HFFc6 (cell line): Measurements from ENCODE around the gene ROCK2. TPM values are rescaled to one million over a fixed set of nuclear protein-coding genes. Genes with fewer than 3 reads are reported as not detected.
"Not testable (repeated sequence)": the region's sequence is repeated elsewhere in the genome, so short reads cannot be mapped to it uniquely, and the experiment has no call there.

ENCODE experiments used
- DNase-seq: peaks from one replicate; pipeline ENCODE4 v3.0.0-alpha.2; 2018
- H3K27ac Mint-ChIP-seq: 2 replicates; pipeline ENCODE4 v1.8.0; 2020; ENCODE audit warnings: mild to moderate bottlenecking, mixed read lengths
- H3K27me3 Mint-ChIP-seq: 2 replicates; pipeline ENCODE4 v1.8.0; 2021; ENCODE audit warnings: mild to moderate bottlenecking, moderate library complexity, mixed read lengths; ENCODE audit not compliant: insufficient read depth
- H3K36me3 Mint-ChIP-seq: 2 replicates; pipeline ENCODE4 v1.8.0; 2021; ENCODE audit warnings: low read depth, mixed read lengths
- H3K4me1 Mint-ChIP-seq: 2 replicates; pipeline ENCODE4 v1.8.0; 2020; ENCODE audit warnings: low read depth, mixed read lengths
- H3K4me3 Mint-ChIP-seq: 2 replicates; pipeline ENCODE4 v1.8.0; 2020; ENCODE audit warnings: mild to moderate bottlenecking, moderate library complexity, mixed read lengths
- H3K9me3 Mint-ChIP-seq: 2 replicates; pipeline ENCODE4 v1.8.0; 2020; ENCODE audit warnings: mild to moderate bottlenecking, mixed read lengths
- CTCF ChIP-seq: fragments of 200-600 bp; sonication (generic); IDR thresholded peaks from 2 replicates; pipeline ENCODE4 v1.5.0; 2021; ENCODE audit warnings: antibody characterized with exemption, mild to moderate bottlenecking
- total RNA-seq, 6 experiments: library from RNA; stranded (reverse); fragmentation: NEBNext Ultra II Directional; extraction: Animal tissue kit (Norgen Biotek cat#: 25700); gene quantifications; 2 replicates in 1 of 6; 3 replicates in 5 of 6; pipeline ENCODE4 v1.2.3, GENCODE V29; 2021

ROCK2 gene
- total RNA-seq, 6 experiments from 2014 or later = 41.6 to 54.3 (median 51.7) TPM

GRCh38 chr2:11330457-11331142, 13.8 kb downstream of the ROCK2 start:
- no peak for DNase-seq
- Mint-ChIP-seq H3K4me3 (peak overlapping the region; percentile 76), H3K4me1 (peaks cover 59% of the 10 kb centered on the region), H3K27me3 (no peaks in the 10 kb centered on the region; the same call in 1 of the 2 replicates), H3K27ac (peak overlapping the region; percentile 73), H3K9me3 (no peaks in the 10 kb centered on the region), H3K36me3 (no peaks in the 10 kb centered on the region)
- no peak for TF ChIP-seq CTCF

DNA sequence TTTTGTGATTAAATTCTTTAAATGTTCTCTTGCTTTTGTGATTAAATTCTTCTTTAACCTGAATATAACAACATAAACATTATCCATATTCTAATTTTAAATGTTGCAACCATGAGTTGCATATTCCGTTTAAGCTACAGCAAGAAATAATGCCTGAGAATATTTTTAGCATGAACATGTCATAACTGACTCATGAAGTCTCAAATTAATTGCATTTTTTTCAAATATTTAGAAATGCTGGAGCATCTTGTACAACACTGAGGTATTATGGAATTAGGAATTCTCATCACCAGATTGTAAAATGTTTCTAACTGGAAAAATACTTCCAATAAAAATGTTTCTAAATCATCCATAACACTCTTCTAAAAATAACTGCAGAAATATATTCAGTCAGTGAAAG, 14.7 kb downstream of the ROCK2 start:
- H3K27ac Mint-ChIP-seq = peak overlapping the region; percentile 73
- no peaks in the 10 kb centered on the region; the same call in 1 of the 2 replicates for H3K27me3 Mint-ChIP-seq
- peaks cover 51% of the 10 kb centered on the region for H3K4me1 Mint-ChIP-seq
- peak; percentile 60 for DNase-seq
- H3K4me3 Mint-ChIP-seq = peak overlapping the region; percentile 76
- no peaks in the 10 kb centered on the region for H3K36me3 Mint-ChIP-seq
- H3K9me3 Mint-ChIP-seq = no peaks in the 10 kb centered on the region
- TF ChIP-seq CTCF = no peak

- not testable (repeated sequence) for H3K4me3 Mint-ChIP-seq, H3K36me3 Mint-ChIP-seq, H3K27ac Mint-ChIP-seq, H3K27me3 Mint-ChIP-seq, H3K9me3 Mint-ChIP-seq, DNase-seq
- peaks cover 43% of the 10 kb centered on the region for H3K4me1 Mint-ChIP-seq
These were observed 15.9 kb downstream of the ROCK2 start for GRCh38 chr2:11328522-11328921.

DNA sequence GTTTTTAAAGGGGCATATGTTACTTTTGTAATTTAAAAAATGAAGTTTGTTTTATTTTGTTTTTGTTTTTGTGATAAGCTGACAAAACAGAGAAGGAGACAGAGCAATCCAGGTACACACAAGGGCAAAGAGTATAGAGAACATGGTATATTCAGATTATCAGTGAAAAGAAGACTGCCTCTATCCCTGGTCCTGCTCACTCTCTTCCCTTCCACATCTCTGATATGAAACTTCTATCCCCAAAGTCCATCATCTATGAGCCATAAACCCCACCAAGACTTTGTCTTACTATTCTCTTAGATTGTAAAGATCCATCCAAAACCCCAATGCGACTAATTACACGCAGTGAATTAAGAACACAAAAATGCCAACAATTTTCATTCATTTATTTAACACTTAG, 16.6 kb downstream of the ROCK2 start:
- Mint-ChIP-seq H3K27ac (no peak overlapping the region), H3K9me3 (no peaks in the 10 kb centered on the region), H3K36me3 (no peaks in the 10 kb centered on the region), H3K4me3 (no peak overlapping the region), H3K4me1 (peaks cover 37% of the 10 kb centered on the region), H3K27me3 (no peaks in the 10 kb centered on the region; the same call in 1 of the 2 replicates)
- no peak for DNase-seq
- TF ChIP-seq CTCF = no peak

- Mint-ChIP-seq H3K4me3 (no peak overlapping the region), H3K27me3 (no peaks in the 10 kb centered on the region; the same call in 1 of the 2 replicates), H3K9me3 (no peaks in the 10 kb centered on the region), H3K4me1 (peaks cover 30% of the 10 kb centered on the region), H3K36me3 (no peaks in the 10 kb centered on the region), H3K27ac (no peak overlapping the region)
- peak; percentile 41 for TF ChIP-seq CTCF
- no peak for DNase-seq
These were observed 17.7 kb downstream of the ROCK2 start for GRCh38 chr2:11326677-11327211.

- DNase-seq = no peak
- Mint-ChIP-seq H3K27ac (no peak overlapping the region), H3K9me3 (no peaks in the 10 kb centered on the region), H3K36me3 (no peaks in the 10 kb centered on the region), H3K4me3 (no peak overlapping the region), H3K4me1 (peaks cover 30% of the 10 kb centered on the region), H3K27me3 (no peaks in the 10 kb centered on the region)
- TF ChIP-seq CTCF = no peak
These were observed 18.3 kb downstream of the ROCK2 start for GRCh38 chr2:11325961-11326676.
